GM18951 (cell line): Measurements from ENCODE around the gene MYLK4.

ENCODE experiments used
- POLR2A ChIP-seq: IDR thresholded peaks from 4 replicates; pipeline ENCODE4 v1.6.1; 2011; ENCODE audit warnings: mild to moderate bottlenecking; ENCODE audit not compliant: insufficient read length, insufficient read depth; ENCODE audit errors: extremely low read depth
- in situ Hi-C: fragments of 300-500 bp; cut with MboI; formaldehyde crosslinking; loops from one replicate; pipeline ENCODE4 v1.12.0; 2022; ENCODE audit warnings: low sequenced_read_pairs, mixed read lengths, inconsistent platforms; ENCODE audit not compliant: unreplicated experiment

MYLK4 gene

GRCh38 chr6:2744778-2745177 lies 5.9 kb downstream of the MYLK4 start:
- in situ Hi-C loops, result no loop called here
- TF ChIP-seq POLR2A, result no peak

- no peak for TF ChIP-seq POLR2A
- in situ Hi-C loops, result no loop called here
Measured at GRCh38 chr6:2744209-2744771, 6.4 kb downstream of the MYLK4 start.

DNA sequence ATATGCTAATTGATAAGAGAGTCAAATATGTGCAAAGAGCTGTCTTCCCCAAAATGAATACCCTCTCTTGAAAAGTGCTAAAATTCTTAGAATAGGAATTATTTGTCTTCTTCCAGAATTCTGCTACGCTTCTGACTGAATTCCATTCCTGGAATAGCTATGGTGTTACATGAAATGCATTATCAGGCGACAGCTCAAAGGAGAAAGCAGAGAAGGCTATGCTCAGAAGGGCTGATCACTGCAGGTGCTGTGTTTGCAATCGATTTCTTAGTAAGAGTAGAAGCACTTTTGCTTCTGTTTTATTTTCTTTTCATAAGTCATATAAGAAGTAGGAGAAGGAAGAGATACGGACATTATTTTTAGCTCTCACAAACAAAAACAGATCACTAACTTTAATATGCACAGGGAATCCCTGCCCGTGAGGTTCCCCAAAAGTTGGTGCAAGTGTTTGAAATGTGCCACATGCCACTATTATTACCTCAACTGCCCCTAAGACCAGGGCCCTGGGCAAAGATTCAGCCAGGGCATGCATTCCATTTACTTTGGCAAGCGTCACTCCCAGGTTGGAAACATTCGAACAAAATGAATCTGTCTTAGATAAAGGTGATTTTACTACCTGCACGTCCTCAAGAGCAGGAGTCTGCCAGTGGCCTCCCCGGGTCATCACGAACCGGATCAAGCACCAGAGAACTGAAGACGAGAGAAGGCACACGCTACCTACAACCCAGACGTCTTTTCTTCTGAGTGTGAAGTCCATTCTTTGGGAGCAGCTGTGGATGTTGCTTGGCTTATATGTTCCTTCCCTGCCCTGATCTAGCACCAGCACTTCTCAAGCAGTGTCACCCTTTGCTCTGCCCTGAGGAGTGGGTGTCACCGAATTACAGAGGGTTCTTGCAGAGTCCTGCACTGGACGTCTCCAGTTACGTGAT lies 7.2 kb downstream of the MYLK4 start:
- no peak for TF ChIP-seq POLR2A
- in situ Hi-C loops, result no loop called here

DNA sequence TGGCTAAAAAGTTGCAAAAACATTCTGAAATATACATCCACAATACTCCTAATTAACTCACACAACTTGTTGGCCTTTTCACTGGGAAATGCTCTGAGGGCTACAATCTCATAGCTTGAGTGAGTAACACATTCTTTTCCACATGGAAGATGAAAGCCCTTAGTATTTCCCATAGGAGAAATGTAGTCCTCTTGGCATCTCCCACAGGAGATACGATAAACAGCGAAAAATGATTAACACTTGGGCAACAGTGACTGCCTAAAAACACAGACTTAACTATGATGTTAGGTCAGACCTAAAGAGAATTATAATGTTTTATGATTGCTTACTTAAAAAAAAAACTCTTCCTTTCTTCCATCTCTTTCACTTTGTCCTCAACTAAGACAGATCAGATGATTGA lies 9.0 kb downstream of the MYLK4 start:
- in situ Hi-C loops, result no loop called here

DNA sequence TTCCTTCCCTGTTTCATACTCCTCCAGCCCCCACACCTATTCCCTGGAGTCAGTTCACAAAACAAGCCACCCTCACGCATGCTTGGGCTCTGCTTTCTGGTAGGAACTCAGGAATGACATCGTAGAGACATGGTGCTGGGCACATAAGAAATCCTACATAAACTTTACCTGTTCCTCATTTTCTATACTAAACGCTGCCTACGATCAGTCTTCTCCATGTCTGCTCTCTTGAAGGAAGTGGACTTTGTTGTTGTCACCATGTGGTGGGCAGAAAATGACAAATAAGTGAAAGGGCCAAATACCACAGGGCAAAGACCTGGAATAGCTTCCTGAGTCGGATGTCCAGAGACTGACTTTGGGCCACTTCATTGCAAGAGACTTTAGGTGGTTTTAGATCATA lies 10.1 kb downstream of the MYLK4 start:
- TF ChIP-seq POLR2A, result no peak
- in situ Hi-C loops, result no loop called here

More for the DNA sequence above, 9.0 kb downstream of the MYLK4 start:
- no peak for TF ChIP-seq POLR2A

- no peak for TF ChIP-seq POLR2A
- in situ Hi-C loops, result no loop called here
Measured at GRCh38 chr6:2739335-2739734, 11.4 kb downstream of the MYLK4 start.

GRCh38 chr6:2738373-2738979 lies 12.2 kb downstream of the MYLK4 start:
- in situ Hi-C loops, result no loop called here
- no peak for TF ChIP-seq POLR2A

GRCh38 chr6:2737885-2738284 lies 12.8 kb downstream of the MYLK4 start:
- in situ Hi-C loops, result no loop called here
- no peak for TF ChIP-seq POLR2A

DNA sequence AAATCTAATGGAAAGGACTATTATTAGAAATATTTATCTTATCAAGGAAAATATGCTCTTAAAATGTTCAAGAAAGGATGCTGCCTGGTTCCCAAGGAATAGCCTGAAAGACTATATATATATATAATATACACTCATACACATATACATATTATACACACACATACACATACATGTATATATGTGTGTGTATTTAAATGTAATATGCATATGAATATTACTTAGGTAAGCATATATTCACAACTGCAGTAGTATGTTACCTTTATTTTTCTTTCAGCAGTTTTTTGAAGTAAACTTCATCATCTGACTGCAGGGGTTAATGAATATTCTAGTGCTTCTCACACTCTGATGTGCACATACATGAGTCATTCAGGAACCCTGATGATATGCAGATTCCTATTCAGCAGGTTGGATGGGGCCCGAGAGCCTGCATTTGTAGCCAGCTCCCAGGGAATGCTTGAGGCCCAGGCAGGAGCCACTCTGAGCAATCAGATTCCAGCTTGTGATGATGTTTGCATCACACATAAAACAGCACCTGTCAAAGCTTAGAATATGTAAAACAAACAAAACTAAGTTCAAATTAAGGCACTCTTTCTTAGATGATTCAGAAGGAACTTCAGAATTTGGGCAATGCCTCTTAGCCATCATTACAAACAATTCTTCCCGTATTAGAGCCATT lies 16.1 kb downstream of the MYLK4 start:
- in situ Hi-C loops, result no loop called here
- TF ChIP-seq POLR2A, result no peak

- no peak for TF ChIP-seq POLR2A
- in situ Hi-C loops, result no loop called here
Measured at GRCh38 chr6:2733736-2734480, 16.8 kb downstream of the MYLK4 start.

- no peak for TF ChIP-seq POLR2A
- in situ Hi-C loops, result no loop called here
Measured at GRCh38 chr6:2733324-2733723, 17.4 kb downstream of the MYLK4 start.

DNA sequence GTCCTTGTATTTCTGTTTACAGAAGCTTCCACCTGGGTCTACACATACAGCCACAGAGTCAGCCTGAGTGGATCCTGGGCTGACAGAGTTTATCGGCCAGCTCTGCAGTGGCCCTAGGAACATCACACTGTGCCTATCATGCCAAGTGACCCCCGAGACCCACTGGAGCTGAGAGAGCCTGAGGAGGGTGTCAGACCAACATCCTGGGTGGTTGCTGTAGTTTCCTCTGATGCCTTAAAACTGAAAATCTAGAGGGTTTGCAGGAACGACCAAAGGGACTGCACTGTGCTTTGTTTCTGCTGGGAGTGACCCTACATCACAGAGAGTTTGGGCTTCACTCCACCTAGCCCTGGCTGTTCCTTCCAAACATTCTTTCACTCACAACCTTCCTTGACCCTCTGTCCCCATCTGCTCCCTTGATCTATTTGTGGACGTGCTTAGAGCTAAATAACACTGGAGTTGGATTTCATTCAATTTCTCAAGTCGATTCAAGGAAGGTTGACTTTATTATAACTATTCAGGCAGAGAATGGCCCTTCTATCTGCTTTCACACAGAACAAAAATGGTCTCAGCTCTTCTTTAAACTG lies 18.1 kb downstream of the MYLK4 start:
- in situ Hi-C loops, result no loop called here
- no peak for TF ChIP-seq POLR2A
